VCaP (cell line): ENCODE data around the gene DPF3.

Experiments used
- H3K27ac ChIP-seq: fragments of 450-650 bp; 2 replicates; pipeline ENCODE4 v1.5.1; 2017
- TF ChIP-seq, protein P1 (sequence below): fragments of 450-650 bp; conservative IDR thresholded peaks from 2 replicates; pipeline ENCODE4 v1.5.1; 2017; ENCODE audit warnings: mild to moderate bottlenecking, moderate library complexity

The DPF3 gene

DNA sequence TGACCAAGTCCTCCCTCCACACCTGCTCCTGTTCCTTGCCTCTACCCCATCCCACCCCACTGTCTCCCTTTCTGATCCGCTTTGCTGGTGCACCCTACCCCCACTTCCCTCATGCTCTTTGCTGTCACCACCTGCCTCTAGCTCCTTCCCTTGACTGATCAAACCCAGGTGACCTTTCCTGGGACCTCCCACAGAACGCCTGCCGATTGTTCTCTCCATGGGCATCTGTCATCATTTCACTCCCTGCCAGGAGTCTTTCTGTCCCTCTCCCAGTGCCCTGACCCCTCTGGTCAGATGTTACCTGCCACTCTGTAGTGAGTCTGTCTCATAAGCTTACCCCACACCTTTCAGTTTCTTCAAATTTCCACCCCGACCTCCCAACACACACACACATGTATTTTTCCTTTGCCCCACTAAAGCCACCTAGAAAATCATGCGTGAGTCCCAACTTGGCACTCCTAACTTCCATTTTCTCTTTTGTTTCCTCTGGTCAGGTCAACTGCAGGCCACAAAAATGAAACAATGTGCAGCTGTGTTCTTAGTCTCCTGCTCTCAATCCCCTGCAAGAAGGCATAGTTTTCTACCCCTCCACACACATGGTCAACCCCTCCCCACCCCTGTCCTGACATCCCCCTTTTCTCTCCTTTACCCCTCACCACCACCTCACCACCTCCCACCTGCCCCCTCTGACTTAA is 229.8 kb downstream of the DPF3 start:
- H3K27ac ChIP-seq: no peak overlapping the region
- TF ChIP-seq, protein P1, sequence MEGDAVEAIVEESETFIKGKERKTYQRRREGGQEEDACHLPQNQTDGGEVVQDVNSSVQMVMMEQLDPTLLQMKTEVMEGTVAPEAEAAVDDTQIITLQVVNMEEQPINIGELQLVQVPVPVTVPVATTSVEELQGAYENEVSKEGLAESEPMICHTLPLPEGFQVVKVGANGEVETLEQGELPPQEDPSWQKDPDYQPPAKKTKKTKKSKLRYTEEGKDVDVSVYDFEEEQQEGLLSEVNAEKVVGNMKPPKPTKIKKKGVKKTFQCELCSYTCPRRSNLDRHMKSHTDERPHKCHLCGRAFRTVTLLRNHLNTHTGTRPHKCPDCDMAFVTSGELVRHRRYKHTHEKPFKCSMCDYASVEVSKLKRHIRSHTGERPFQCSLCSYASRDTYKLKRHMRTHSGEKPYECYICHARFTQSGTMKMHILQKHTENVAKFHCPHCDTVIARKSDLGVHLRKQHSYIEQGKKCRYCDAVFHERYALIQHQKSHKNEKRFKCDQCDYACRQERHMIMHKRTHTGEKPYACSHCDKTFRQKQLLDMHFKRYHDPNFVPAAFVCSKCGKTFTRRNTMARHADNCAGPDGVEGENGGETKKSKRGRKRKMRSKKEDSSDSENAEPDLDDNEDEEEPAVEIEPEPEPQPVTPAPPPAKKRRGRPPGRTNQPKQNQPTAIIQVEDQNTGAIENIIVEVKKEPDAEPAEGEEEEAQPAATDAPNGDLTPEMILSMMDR: no peak

DNA sequence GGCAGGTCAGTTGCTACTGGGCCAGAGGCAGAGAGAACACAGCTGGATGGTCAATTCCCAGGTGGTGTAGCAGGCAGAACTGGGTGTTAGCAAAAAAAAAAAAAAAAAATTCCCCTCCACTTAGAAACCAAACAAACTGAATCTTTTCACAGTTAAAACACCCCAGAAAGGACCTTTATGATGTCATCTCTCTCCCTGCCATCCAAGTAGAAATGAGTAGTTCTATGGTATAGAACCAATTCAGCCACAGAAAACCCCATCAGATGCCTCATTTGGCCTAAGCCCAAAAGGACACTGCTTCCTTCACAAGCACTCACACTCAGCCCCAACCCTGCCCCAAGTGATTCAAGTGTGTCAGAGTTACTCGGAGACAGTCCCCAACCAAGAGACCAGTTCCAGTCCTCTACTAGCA is 230.8 kb downstream of the DPF3 start:
- TF ChIP-seq, protein P1: no peak
- H3K27ac ChIP-seq: no peak overlapping the region

DNA sequence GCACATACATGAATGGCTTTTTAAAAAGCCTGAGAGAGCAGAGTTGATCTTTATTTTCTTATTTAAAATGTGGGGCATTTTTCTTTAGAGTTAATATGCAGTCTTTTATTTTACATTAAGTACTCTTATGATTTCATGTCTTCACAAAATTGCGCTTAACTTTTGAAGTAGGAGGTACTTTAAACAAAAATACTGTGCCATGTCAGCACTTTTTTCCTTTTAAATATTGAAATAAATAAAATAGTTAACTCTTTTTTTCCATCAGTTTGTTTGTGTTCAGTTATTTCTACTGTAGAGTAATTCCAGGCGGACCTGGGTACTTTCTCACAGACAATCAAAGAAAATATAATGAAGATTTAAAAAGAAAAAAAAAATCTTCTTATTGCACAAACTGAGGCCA is 231.7 kb downstream of the DPF3 start:
- H3K27ac ChIP-seq: no peak overlapping the region
- TF ChIP-seq, protein P1: no peak

DNA sequence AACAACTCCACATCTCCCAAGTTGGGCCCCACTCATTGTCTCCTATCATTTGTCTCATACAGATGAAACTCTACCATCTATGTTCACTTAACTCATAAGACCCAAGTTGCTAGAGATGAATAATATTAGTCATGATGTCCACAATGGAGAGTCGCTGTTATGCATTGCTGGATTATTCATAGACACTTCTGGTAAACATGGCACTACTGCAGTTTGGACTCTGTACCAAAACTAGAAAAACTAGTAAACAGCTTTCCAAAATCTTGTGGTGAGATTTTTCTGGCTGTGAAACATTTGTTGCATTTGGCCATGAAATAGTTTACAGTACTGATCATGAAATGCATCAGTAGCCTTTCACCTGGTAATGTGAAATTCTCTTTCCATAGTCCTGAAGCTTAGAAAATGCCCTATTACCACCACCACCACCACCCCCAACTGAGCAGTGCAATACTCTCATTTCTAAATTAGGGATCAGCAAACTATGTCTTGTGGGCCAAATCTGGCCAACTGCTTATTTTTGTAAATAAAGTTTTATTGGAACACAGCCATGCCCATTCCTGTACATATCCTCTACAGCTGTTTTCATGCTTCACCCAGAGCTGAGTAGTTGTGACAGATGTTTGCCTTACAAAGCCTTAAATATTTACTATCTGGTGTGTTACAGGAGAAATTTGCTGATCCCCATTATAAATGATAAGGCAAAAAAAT is 236.5 kb downstream of the DPF3 start:
- TF ChIP-seq, protein P1: no peak
- no peak overlapping the region for H3K27ac ChIP-seq

DNA sequence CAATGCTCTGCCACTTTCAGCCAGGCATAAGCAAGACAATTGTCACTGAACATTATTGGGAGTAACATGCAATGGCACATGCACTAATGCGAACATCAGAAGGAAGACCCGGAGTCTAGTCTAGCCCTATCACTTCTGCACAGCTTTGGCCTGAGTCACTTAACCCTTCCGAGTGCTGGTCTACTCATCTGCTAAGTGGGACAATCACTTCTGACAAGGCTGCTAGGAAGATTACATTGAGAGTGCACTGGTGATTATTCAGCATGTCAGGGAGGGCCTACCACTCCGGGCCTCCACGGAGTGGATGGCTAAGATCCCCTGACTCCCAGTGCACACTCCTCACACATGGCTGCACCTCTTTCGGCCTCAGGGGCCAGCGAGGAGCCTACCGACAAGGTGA is 240.9 kb downstream of the DPF3 start:
- TF ChIP-seq, protein P1: no peak
- H3K27ac ChIP-seq: no peak overlapping the region

DNA sequence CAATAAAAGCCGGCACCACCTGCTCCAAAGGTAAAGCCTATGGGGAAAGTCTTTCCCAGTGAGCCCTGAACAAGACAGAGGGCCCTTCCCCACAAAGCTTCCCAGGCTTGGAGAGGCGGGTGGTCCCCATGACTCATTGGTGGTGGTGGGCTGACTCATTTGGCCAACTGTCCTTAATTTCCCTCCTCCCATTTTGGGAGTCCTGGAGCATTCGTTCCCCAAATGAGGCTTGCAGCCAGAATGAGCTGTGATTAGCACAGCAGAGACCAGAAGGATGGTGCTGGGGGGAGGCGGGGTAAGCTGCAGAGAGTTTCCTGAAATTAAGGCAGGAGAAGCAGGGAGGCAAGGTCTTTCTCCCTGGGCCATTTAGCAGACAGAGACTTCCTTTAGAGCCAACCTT is 241.7 kb downstream of the DPF3 start:
- TF ChIP-seq, protein P1: no peak
- no peak overlapping the region for H3K27ac ChIP-seq

DNA sequence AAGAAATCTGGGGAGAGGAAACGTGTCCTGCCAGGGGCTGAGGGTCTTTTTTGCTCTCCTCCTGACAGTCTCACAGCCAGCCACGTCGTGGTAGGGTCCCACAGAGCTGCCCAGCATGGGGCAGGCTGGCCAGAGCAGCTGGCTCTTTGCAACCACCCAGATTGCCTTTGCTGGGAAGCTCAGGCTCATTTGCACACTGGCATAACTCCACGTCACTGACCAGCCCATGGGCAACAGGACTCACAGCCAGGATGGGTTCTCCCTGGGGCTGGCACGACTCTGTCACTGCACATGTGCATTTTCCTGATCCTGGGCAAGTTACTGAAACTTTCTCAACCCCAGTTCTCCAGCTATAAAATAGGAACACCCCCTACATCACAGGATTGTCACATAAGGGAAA is 242.2 kb downstream of the DPF3 start:
- TF ChIP-seq, protein P1: no peak
- H3K27ac ChIP-seq: no peak overlapping the region
